ENCODE measurements around the gene KCNMA1. TPM values are rescaled to one million over a fixed set of nuclear protein-coding genes. Genes with fewer than 3 reads are reported as not detected.

KCNMA1 gene
- total RNA-seq, 1 experiment from 2014 or later, result 0.49 TPM

- TF ChIP-seq, protein P1, sequence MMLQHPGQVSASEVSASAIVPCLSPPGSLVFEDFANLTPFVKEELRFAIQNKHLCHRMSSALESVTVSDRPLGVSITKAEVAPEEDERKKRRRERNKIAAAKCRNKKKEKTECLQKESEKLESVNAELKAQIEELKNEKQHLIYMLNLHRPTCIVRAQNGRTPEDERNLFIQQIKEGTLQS (IDR thresholded peaks at IDR 0.05), result no peak
- TF ChIP-seq POLR2A (IDR thresholded peaks at IDR 0.05; ENCODE audit: borderline replicate concordance, extremely low read depth, insufficient read depth, insufficient read length), result no peak
- TF ChIP-seq CBX3 (IDR thresholded peaks at IDR 0.05; ENCODE audit: low read depth), result no peak
- TF ChIP-seq JUND (IDR thresholded peaks at IDR 0.05), result no peak
- TF ChIP-seq, protein P2, sequence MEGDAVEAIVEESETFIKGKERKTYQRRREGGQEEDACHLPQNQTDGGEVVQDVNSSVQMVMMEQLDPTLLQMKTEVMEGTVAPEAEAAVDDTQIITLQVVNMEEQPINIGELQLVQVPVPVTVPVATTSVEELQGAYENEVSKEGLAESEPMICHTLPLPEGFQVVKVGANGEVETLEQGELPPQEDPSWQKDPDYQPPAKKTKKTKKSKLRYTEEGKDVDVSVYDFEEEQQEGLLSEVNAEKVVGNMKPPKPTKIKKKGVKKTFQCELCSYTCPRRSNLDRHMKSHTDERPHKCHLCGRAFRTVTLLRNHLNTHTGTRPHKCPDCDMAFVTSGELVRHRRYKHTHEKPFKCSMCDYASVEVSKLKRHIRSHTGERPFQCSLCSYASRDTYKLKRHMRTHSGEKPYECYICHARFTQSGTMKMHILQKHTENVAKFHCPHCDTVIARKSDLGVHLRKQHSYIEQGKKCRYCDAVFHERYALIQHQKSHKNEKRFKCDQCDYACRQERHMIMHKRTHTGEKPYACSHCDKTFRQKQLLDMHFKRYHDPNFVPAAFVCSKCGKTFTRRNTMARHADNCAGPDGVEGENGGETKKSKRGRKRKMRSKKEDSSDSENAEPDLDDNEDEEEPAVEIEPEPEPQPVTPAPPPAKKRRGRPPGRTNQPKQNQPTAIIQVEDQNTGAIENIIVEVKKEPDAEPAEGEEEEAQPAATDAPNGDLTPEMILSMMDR (IDR thresholded peaks at IDR 0.05 in 2 of 3, conservative IDR thresholded peaks at IDR 0.05 in 1 of 3; ENCODE audit: borderline replicate concordance in 1 of 3, insufficient read depth in 1 of 3, low read depth in 2 of 3, low read length in 2 of 3), result no peak
- TF ChIP-seq SP1 (IDR thresholded peaks at IDR 0.05; ENCODE audit: low read depth), result no peak
- TF ChIP-seq REST (IDR thresholded peaks at IDR 0.05; ENCODE audit: low read depth), result no peak
- no peak for TF ChIP-seq POLR2AphosphoS5 (IDR thresholded peaks at IDR 0.05; ENCODE audit: low read depth, low read length)
- TF ChIP-seq RAD21 (IDR thresholded peaks at IDR 0.05; ENCODE audit: low read depth), result no peak
- no peak for TF ChIP-seq FOSL1 (IDR thresholded peaks at IDR 0.05; ENCODE audit: low read depth)
- no peak for TF ChIP-seq CEBPB (IDR thresholded peaks at IDR 0.05; ENCODE audit: low read depth)
- TF ChIP-seq ELF1 (IDR thresholded peaks at IDR 0.05; ENCODE audit: borderline replicate concordance, low read depth), result no peak
- DNase-seq (ENCODE audit: low read depth, low spot score) (no peak), ATAC-seq (no peak)
- Histone ChIP-seq H3K4me1 (ENCODE audit: control insufficient read depth in 1 of 2, insufficient read depth in 2 of 2, low read length in 2 of 2) (peaks cover 32 to 89% of the 10 kb centered on the region in 2 experiments), H3K79me2 (ENCODE audit: insufficient read depth, low read length) (no peaks in the 10 kb centered on the region), H3K4me3 (replicated peaks in 1 of 2; ENCODE audit: low read depth in 1 of 2, low read length in 2 of 2) (no peak overlapping the region), H3K36me3 (ENCODE audit: control insufficient read depth in 1 of 2, insufficient read depth in 2 of 2, low read length in 2 of 2) (no peaks in the 10 kb centered on the region), H2AFZ (ENCODE audit: low read depth, low read length, poor library complexity, severe bottlenecking) (no peak overlapping the region), H3K9me3 (ENCODE audit: control insufficient read depth in 1 of 2, insufficient read depth in 1 of 2, low read depth in 1 of 2, low read length in 2 of 2) (no peaks in the 10 kb centered on the region), H3K27me3 (ENCODE audit: insufficient read depth, low read length) (no peaks in the 10 kb centered on the region), H3K27ac (ENCODE audit: low read depth, low read length) (no peak overlapping the region), H3K4me2 (ENCODE audit: low read length) (peak overlapping the region; percentile 78), H3K9ac (ENCODE audit: low read length) (no peak overlapping the region), H4K20me1 (ENCODE audit: insufficient read depth) (no peaks in the 10 kb centered on the region), H3K9me2 (ENCODE audit: insufficient read depth) (no peaks in the 10 kb centered on the region)
- RAD21 ChIA-PET (ENCODE audit: low non-redundant PET in 1 of 2, low total read pairs in 2 of 2, uncharacterized antibody in 2 of 2, unreplicated experiment in 2 of 2), result interaction anchor here in 1 of 2 experiments (0.6 kb wide), 1 partner anchor 1204 kb away, joined by 3 read pairs; no protein-coding TSS in a partner anchor
- intact Hi-C loops (cut with micrococcal nuclease), result loop anchor here (5.0 to 10.0 kb wide), 2 partner anchors 155 to 343 kb away; no protein-coding TSS in a partner anchor
- no TSS peak for BruUV-seq (replicated peaks)
- CTCF ChIA-PET, result interaction anchor here (1.6 kb wide), 1 partner anchor 98 kb away, joined by 5 read pairs; no protein-coding TSS in a partner anchor
- POLR2A ChIA-PET, result no interaction called here
Measured at GRCh38 chr10:77507291-77507880, 130.2 kb downstream of the KCNMA1 start.

Data from HCT116 (cell line).